ENCODE measurements around the gene AK9.

DNA sequence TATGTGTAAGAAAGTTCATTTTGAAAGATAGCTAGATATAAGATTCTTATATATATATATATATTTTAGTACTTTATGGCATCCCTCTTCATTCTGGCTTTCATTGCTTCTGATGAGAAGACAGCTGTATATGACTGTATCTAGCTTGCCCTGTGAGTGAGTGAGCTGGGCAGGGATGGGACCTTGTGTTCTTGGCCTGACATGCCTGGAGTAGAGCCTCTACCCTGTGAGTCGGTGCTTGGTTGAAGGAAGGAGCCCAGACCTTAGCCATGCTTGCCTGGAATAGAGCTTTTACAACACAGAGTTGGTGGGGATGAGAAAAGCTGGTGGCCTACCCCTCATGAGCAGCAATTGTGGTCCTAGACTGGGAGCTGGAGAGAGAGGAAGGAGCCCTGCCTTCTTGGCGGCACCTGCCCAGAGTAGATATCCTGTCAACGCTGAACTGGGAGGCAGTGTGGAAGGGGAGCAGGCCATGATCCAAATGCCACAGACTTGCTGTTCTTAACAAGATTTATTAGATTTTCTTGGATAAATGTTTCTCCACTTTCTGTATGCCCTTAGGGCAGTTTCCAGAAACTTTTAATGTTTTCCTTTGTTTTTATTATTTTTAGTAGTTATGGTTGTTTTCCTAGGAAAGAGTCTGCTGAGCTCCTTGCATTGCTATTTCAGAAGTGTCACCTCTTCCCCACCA, 31.7 kb upstream of the AK9 start:
- TF ChIP-seq, protein P1, sequence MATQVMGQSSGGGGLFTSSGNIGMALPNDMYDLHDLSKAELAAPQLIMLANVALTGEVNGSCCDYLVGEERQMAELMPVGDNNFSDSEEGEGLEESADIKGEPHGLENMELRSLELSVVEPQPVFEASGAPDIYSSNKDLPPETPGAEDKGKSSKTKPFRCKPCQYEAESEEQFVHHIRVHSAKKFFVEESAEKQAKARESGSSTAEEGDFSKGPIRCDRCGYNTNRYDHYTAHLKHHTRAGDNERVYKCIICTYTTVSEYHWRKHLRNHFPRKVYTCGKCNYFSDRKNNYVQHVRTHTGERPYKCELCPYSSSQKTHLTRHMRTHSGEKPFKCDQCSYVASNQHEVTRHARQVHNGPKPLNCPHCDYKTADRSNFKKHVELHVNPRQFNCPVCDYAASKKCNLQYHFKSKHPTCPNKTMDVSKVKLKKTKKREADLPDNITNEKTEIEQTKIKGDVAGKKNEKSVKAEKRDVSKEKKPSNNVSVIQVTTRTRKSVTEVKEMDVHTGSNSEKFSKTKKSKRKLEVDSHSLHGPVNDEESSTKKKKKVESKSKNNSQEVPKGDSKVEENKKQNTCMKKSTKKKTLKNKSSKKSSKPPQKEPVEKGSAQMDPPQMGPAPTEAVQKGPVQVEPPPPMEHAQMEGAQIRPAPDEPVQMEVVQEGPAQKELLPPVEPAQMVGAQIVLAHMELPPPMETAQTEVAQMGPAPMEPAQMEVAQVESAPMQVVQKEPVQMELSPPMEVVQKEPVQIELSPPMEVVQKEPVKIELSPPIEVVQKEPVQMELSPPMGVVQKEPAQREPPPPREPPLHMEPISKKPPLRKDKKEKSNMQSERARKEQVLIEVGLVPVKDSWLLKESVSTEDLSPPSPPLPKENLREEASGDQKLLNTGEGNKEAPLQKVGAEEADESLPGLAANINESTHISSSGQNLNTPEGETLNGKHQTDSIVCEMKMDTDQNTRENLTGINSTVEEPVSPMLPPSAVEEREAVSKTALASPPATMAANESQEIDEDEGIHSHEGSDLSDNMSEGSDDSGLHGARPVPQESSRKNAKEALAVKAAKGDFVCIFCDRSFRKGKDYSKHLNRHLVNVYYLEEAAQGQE (IDR thresholded peaks at IDR 0.05; ENCODE audit: insufficient read depth in 1 of 2, low read depth in 2 of 2, low read length in 2 of 2), result no peak
- TF ChIP-seq FOXP2 (optimal IDR thresholded peaks at IDR 0.05; ENCODE audit: borderline replicate concordance, extremely low read depth, extremely low read length, insufficient read depth) (no peak), POLR2AphosphoS5 (IDR thresholded peaks at IDR 0.05; ENCODE audit: low read depth, low read length) (no peak), SIN3A (IDR thresholded peaks at IDR 0.05; ENCODE audit: borderline replicate concordance, insufficient read depth, low read length) (no peak)
